AML-193 (cell line): ENCODE data around the gene GIPC3.
A peak's percentile ranks its signal among the peaks of the same experiment; 100 is the strongest.
"Not testable (repeated sequence)": the region's sequence is repeated elsewhere in the genome, so short reads cannot be mapped to it uniquely, and the experiment has no call there.

Experiments used
- DNase-seq, 2 experiments: peaks; one replicate each; lab custom pipeline; 2025; lab: John Stamatoyannopoulos, UW

Gene GIPC3

DNA sequence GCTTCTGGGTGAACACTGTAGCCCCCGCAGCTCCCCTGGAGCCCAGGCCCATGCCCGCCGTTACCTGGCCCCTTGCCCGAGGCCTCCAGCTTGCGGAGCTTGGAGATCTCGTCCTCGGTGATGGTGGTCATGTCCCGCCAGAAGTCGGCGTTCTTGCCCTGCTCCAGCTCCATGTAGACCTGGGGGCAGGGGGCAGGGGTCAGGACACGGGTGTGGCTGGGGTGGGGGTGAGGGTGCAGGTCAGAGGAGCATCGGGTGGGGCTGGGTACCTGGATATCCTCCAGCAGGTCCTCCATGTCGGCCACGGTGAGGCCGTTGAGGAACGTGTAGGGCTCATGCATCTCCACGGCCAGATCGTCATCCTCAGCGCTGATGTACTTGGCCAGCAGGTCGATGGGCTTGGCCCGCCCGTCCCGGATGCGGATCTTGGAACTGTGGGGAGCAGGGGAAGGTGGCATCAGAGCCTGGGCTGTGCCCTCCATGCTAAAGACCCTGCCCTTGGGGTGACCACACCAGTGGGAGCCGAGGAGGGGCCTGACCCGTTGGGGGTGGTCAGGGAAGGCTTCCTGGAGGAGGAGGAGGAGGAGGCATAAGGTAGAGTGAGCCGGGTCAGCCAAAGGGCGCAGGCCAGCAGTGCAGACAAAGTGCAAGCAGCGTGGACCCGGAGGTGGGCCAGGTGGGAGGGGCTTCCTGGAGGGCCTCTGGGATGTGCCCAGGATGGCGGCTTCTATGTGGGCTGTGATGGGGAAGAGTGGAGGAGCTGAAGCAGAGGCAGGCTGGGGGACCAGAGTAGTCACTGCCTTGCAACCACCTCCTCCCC is 33.7 kb downstream of the GIPC3 start:
- DNase-seq = no peak

DNA sequence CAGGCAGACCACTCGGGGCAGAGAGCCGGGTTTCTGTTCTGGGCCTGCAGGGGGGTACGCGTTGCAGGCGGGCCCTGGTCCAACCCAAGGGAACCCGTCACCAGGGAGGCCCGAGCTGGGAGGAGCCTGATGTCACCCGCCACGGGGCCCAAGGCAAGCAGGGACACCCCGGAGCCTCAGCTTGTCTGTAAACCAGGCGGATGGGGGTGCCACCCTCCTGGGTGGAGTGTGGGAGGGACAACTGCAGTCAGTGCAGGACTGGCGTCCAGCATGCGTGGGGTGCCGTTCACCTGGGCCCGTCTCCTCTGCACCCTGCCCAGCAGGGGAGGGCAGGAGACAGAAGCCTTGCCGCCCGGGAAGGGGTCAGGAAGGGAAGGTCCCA is 34.3 kb downstream of the GIPC3 start:
- DNase-seq = no peak

DNA sequence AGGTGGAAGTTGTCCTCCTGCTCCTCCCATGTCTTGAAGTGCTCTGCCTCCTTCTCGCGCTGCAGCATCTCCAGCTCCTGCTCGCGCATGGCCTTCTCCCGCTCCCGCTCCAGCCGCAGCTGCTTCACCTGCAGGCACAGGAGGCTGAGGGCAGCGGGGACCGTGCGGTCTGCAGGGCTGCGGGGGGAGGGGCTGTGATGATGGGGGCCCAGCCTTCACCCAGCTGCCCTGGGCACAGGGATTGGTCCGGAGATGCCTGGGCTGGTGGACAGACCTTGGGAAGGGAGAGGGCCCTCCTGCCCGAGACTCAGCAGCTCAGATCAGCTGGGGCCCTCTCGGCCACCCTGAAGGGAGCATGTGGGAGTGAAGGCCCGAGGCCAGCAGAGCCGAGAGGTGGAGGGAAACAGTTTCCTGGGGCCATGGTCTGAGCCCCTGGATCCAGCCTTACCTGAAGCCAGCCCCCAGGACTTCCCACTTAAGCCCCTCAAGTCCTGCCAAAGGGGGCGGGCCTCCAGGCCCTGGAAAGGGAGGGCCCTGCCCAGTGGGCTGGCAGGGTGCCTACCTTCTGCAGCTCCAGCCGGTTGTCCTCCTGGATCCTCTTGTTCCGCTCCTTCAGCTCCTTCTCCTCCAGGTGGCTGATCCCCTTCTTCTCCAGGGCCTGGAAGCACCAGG is 35.0 kb downstream of the GIPC3 start:
- no peak for DNase-seq

DNA sequence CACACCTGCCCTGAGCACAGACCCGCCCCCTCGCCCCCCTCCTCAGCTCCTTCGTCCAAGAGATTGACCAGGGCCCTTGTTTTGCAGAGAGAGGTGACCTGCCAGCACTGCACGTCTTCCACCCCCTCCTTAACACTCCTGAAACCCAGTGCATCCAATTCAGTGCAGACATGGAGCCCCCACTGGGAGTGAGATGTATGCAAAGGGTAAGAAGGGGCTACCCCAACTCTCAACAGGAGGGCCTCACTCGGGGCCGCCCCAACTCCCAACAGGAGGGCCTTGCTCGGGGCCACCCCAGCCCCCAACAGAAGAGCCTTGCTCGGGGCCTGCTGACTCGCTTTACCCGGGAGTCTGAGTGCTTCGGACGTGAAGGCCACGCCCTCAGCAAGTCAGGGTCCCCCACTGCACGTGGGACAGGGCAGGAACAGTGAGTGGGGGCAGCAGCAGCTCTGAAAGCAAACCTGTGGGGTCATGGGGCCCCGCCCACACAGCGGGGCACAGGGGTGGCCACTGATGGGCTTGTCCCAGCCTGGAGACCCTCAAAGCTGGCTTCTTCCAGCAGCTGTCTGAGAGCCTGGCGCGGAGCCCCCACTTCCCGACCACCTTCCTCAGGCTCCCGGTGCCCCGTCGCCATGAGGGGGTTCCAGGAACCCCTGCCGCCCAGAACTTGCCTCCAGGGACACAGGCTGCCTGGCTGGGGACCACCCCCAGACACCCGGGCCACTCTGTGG is 35.7 kb downstream of the GIPC3 start:
- DNase-seq = no peak

DNA sequence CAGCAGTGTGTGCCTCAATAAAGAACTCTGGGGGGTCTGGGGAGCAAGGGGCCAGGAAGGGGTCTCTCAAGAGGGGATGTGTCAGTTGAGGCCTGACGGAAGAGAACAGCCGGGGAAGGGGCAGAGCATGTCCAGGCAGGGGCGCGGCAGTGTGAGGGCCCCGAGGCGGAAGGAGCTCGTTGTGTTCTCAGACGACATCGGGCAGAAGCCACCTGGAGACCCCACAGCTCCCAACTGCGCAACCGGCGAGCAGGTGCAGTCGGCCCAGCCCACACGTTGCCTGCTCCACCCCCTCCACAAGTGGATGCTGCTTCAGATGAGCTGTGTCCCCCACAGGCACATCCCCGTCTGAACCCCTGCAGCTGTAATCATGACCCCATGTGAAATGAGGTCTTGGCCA is 36.4 kb downstream of the GIPC3 start:
- DNase-seq = no peak

DNA sequence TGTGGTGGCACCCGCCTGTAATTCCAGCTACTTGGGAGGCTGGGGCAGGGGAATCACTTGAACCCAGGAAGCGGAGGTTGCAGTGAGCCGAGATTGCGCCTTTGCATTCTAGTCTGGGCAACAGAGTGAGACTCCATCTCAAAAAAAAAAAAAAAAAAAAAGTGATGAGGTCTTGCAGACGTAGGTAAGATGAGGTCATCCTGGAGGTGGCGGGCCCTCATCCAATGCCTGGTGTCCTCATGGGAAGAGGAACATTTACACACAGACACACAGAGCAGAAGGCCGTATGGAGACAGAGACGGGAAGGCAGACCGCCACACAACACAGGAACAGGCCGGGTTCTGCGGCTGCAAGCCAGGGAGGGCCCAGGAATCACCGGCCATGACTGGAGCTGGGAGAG is 36.9 kb downstream of the GIPC3 start:
- DNase-seq = no peak

DNA sequence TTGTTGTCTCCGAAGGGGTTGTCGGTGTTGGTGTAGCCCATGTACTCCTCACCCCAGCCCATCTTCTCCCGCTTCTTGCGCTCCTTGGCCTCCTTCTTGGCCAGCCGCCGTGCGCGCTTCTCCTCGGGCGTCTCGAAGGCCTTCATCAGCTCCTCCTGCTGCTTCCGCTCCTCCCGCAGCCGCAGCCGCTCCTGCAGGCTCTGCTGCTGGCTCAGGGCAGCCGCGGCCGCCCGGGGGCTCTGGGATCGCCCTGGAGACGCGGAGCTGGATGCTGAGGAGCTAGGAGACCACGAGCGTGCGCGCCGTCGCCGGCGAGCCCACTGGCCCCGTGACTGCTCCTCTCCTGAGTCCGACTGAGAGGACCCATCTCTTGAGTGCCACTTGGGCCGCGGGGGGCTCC is 38.4 kb downstream of the GIPC3 start:
- DNase-seq = no peak

DNA sequence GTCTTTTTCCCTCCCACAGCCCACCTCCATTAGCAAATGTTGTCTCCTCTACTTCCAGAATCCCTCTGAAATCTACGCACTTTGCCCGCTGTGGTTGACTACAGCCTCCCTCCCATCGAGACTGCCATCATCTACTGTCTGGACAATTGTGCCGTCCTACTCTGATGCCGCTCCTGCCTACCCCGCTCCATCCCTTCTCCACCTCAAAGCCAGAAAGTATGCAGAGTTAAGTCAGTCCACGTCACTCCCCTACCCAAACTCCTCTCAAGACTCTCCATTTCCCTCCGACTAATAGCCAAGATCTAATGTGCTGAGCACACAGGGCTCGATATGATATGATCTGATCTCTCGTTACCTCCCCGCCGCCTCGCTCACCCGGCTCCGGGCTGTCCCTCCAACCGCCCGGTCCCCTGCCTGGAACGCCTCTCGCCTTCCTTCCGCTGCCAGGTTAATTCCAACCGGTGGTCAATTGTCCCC is 40.8 kb downstream of the GIPC3 start:
- DNase-seq = no peak

DNA sequence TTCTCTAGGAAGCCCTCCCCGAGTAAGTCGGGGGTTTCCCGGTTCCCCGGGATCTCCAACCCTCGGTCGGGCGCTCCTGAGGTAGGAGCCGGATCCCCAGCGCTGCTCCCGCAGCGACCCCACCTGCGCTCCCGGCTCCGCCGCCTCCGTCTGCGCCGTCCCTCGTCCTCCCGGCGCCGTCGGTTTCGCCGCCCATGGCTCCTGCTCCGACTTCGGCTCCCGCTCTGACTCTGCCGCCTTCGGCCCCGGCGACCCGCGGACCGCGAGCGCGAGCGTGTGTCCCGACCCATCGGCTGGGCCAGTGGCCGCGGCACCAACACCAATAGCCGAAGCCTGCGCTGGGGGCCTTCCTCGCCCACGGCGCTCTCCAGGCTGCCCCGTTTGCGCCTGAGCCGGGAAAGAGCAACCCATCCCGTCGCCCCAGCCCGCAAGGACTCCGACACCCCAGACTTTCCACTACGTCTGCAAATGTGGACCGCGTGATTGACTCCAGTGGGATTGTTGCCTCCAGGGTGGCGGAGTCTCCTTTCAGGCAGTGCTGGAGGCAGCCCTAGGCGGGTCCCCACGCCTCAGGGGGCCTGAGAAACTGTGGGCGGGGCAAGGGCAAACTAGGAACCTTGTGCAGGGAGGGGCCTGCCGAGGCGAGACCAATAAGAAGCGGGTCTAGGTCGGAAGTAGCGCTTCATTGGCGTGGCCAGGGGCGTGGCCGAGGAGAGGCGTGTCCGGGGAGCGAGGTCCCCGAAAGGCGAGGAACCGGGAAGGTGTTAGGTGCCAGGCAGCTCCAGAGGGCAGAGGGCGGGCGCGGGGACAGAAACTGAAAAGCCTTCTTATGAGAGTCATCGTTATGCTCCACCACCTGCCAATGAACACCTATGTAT is 41.4 kb downstream of the GIPC3 start, which contains the start of gene CACTIN:
CACTIN (minus strand) TSS at position 318 of the 878 bp plus-strand sequence; CDS start at position 290, 28 bp downstream.
- DNase-seq = peak; percentile 93 to 94

DNA sequence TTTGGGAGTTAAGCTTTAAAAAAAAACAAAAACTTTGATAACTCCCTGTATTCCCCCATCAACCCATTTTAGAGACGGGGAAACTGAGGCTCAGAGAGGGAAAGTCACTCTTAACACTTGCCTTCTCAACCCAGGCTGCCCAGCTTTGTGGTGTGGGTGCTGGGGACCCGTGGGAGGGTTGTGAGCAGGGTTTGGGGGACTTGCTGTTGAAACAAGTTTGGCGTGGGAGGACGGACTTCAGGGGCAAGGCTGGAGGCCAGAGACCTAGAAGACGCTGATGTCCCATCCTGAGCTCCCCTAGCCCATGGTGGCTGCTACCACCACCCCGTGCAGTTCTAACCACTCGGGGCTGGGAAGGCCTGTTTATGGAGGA is 42.1 kb downstream of the GIPC3 start:
- DNase-seq = no peak

DNA sequence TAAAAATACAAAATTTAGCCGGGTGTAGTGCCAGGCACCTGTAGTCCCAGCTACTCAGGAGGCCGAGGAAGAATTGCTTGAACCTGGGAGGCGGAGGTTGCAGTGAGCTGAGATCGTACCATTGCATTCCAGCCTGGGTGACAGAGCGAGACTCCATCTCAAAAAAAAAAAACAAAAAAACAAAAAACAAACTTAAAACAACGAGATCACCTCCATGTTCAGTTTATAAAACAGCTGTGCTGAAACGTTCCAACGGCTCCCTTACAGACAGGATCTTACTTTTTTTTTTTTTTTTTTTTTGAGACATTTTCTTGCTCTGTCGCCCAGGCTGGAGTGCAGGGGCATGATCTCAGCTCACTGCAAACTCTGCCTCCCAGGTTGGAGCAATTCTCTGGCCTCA is 43.5 kb downstream of the GIPC3 start:
- not testable (repeated sequence) for DNase-seq

DNA sequence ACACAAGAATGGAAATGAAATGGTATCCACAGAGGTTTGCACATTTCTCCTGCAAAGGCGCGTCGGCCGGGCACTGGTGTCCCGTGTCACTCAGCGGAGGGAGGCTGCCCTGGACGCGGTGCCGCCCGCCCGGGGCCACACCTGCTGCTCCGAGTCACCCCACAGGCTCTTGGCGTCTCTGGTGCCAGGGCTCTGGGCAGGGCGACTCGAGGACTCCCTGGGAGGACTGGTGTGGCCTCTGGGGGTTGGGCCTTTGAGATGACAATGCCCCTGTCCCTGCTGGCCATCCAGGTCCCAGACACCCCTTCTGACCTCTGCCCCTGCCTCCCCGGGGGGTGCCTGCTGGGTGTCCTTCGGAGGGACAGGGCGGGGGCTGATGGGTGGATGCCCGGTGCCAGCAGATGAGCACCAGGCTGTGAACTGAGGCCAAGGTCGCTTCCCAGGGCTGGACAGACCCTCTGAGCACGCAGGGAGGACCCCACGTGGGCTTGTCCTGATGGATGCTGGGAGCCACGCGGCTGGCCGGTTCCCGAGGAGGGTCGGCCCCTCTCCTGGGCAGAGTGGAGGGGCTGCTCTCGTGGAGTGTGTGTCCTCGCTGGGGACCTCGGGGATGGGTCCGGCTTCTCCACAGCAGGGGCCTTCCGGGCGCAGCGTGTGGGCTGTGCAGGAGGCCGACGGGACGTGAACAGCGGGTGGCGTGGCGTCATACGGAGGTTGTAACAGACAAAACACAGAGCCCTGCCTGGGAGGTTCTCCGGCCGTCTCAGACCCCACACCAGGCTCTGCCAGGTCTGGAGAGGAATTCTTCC is 46.0 kb downstream of the GIPC3 start:
- no peak for DNase-seq

DNA sequence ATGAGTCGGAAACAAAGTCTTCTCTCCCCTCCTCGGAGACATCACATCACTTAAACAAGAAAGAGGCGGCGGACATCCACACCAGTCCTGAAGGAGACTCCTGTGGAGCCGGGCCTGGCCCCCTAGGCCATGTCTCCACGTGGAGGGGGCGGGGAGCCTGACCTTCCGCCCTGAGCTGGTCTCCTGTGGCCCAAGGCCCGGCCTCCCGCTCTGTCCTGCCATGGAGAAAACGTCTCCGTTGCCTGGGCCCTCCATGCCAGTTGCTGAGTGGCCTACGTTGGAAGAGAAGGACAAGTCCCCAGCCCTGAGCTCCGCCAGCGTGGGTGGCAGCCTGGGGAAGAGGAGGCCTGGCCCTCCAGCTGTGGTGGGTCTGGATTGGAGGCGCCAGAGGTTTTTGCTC is 46.8 kb downstream of the GIPC3 start:
- DNase-seq = no peak

DNA sequence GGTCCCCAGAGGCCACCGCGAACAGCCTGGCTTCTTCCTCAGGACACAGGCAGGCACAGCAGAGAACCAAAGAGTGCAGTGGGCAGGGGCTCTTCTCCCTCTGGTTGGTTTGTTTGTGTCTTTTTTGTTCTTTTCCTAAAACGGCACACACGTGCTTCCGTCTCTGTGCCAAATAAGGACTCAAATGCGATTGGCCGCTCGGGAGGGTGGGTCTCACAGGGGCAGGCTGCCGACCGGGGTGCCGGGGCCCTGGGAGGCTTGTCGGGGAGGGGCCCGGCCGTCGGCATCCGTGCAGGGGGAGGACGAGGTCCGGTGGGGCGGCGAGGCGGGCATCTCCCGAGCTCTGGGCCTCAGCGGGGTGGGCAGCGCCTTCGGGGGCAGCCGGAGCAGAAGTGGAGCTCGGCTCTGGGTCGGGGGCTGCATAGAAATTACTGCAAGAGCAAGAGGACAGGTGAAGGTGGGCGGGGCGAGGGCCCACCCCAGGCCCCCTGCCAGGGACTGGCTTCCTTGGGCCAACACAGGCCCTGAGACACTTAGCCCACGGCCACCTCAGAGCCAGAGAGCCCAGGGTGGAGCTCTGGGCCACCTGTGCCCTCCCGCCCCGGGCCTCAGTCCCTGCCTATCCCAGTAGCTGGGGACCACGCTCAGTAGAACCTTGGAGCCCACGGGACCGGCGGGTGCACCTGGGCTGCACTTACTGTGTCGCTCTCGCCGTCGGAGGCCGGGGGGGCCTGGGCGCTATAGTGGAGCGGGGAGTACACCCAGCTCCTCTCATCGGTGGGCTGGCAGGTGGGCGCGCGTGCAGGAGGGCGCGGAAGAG is 47.7 kb downstream of the GIPC3 start:
- DNase-seq = no peak

DNA sequence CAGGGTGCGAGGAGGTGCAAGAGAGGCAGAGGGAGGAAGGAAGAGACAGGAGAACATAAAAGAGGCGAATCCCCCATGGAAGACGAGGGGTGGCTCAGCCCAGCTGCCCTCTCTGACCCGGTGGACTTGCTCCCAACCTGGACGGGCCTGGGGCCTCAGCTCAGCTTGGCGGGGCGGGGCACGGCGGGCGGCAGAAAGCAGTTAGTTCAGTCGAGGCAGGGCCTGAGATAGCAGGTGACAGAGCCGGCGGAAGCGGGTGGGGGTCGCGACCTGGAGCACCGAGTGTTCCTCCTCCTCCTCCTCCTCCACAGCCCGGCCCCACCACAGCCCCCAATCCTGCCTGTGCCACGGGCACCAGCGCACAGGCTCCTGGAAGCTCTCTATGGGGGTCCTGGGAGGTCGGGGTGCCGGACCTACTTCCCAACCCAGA is 48.3 kb downstream of the GIPC3 start:
- no peak for DNase-seq

DNA sequence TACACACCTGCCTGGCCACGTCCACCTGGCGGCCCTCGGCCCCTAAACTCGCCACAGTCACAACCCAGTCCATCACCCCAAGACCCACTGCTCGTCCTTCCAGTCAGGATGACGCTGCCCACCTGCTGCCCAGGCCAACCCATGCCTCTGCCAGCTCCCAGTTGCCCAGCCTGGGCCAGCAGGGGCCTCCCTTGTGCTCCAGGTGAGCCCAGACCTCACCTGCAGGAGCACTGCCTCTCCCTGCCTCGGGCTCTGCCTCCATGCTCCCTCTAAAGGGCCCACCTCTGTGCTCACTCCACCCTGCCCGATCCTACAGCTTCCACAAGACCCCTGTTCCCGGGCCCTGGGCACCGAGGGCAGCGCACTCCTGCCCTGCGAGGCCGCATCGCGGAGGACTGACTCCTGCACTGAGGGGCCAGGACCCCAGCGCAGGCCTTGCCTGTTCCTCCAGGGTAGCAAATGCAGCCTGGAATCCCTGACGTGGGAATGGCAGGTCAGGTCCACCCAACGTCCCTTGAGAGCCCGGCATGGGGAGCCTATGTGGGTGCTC is 49.3 kb downstream of the GIPC3 start:
- no peak for DNase-seq

DNA sequence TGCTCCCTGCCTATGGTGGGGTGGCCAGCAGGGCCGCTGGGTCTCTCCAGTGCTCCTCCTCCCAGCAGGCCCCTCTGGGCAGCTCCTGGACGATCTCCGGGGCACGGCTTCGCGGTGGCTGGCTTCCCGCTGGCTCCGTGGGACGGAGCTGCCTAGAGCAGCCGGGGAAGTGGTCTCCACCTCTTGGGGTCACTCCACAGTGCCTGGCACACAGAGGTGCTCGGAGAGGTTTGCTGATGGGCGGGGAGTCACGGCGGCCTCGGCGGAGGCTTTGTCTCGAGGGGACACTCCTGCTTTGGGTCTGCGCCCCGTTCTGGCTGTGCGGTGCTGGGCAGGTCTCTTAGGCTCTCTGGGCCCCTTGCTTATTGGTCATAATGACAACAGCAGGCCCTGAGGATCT is 51.2 kb downstream of the GIPC3 start:
- DNase-seq = no peak

DNA sequence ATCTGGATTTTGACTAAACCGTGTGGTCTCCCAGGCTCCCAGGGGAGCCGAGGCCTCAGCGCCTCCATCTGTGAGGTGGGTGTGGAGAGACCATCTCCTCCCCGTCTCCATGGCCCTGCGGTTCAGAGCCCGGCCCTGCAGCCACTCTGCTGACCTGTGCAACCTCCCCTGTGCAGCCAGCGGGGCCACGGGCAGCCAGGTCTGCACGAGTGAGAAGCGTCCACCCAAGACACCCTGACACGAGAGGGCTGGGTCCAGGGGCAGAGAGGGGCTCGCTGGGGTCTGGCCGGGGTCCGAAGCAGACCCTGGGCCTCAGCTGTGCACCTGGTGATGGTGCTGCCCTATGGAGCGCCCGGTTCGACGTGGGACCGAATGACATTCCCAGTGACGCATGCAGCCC is 51.7 kb downstream of the GIPC3 start:
- no peak for DNase-seq

DNA sequence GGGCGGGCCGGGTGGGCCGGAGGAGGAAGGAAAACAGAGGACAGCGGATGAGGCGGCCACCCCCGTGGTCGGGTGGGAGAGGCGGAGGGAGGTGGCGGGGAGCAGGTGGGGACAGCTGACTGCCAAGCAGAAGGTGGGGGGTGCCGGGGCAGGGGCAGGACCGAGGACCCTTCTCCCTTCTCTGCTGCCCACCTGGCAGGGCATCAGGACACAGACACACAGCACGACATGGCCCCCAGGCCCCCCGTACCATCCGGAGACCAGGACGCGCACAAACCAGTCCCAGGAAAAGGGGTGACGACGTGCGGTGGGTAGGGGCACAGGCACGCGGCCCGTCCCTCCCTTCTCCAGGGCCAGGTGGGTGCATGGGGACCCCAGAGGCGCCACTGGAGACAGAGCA is 52.3 kb downstream of the GIPC3 start:
- no peak for DNase-seq
